RWPE2 (cell line): Measurements from ENCODE around the gene ATP5MC3.

ENCODE experiments used
- ATAC-seq: fragments of 200-7000 bp; cut with Tn5 transposase; 3 replicates; pipeline ENCODE4 v1.9.1; 2021; ENCODE audit warnings: low read depth
- DNase-seq: peaks from one replicate; pipeline ENCODE4 v3.0.0-alpha.2; 2020; ENCODE audit warnings: low spot score
- H3K27ac ChIP-seq: fragments of 450-650 bp; 2 replicates; pipeline ENCODE4 v1.5.1; 2017; ENCODE audit warnings: mild to moderate bottlenecking; ENCODE audit not compliant: poor library complexity, severe bottlenecking
- H3K27me3 ChIP-seq: fragments of 250-450 bp; sonication (Bioruptor Pico); 2 replicates; pipeline ENCODE4 v1.5.1; 2021; ENCODE audit warnings: mild to moderate bottlenecking, moderate library complexity; ENCODE audit not compliant: insufficient read depth, poor library complexity, severe bottlenecking
- H3K36me3 ChIP-seq: fragments of 250-450 bp; sonication (Bioruptor Pico); 2 replicates; pipeline ENCODE4 v1.5.1; 2020; ENCODE audit warnings: low read depth, mild to moderate bottlenecking, moderate library complexity
- H3K4me1 ChIP-seq: fragments of 250-450 bp; sonication (Bioruptor Pico); 2 replicates; pipeline ENCODE4 v1.5.1; 2021; ENCODE audit warnings: mild to moderate bottlenecking, moderate library complexity; ENCODE audit not compliant: insufficient read depth, poor library complexity, severe bottlenecking
- H3K4me3 ChIP-seq: fragments of 250-450 bp; sonication (Bioruptor Pico); 2 replicates; pipeline ENCODE4 v1.5.1; 2021; ENCODE audit warnings: mild to moderate bottlenecking, moderate library complexity; ENCODE audit not compliant: severe bottlenecking
- H3K9me3 ChIP-seq: fragments of 250-450 bp; sonication (Bioruptor Pico); 2 replicates; pipeline ENCODE4 v1.5.1; 2021; ENCODE audit warnings: mild to moderate bottlenecking, moderate library complexity; ENCODE audit not compliant: severe bottlenecking
- TF ChIP-seq, protein P1 (sequence below): fragments of 450-650 bp; IDR thresholded peaks from one replicate; pipeline ENCODE4 v1.5.1; 2017; ENCODE audit warnings: mild to moderate bottlenecking, moderate library complexity; ENCODE audit not compliant: poor library complexity, severe bottlenecking

ATP5MC3 gene

DNA sequence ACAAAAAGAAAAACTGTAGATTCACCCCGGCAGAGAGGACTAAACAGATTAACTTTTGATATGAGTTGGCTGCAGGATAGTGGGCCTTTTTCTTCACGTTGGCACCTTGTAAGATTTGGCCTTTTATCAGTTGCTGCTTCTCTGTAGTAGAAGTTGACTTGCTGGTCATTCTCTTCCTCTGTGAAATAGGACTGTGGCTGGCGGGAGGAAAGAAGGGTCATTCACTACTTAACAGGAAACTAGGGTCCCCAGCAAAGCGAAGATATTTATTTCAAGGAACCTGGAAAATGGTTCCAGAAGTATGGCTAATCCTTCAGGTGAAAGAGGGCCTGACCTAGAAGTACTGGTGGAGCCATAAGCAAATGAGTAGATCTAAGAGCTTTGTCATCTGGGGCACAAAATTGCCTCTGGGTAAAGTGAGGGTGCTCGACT lies 383 bp upstream of the ATP5MC3 start:
- Histone ChIP-seq H3K27me3 (no peaks in the 10 kb centered on the region), H3K4me3 (peak overlapping the region; percentile 62), H3K36me3 (peaks cover 39% of the 10 kb centered on the region), H3K27ac (peak overlapping the region; percentile 64), H3K4me1 (no peaks in the 10 kb centered on the region), H3K9me3 (no peaks in the 10 kb centered on the region)
- ATAC-seq (no peak), DNase-seq (no peak)
- TF ChIP-seq, protein P1, sequence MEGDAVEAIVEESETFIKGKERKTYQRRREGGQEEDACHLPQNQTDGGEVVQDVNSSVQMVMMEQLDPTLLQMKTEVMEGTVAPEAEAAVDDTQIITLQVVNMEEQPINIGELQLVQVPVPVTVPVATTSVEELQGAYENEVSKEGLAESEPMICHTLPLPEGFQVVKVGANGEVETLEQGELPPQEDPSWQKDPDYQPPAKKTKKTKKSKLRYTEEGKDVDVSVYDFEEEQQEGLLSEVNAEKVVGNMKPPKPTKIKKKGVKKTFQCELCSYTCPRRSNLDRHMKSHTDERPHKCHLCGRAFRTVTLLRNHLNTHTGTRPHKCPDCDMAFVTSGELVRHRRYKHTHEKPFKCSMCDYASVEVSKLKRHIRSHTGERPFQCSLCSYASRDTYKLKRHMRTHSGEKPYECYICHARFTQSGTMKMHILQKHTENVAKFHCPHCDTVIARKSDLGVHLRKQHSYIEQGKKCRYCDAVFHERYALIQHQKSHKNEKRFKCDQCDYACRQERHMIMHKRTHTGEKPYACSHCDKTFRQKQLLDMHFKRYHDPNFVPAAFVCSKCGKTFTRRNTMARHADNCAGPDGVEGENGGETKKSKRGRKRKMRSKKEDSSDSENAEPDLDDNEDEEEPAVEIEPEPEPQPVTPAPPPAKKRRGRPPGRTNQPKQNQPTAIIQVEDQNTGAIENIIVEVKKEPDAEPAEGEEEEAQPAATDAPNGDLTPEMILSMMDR, result no peak

DNA sequence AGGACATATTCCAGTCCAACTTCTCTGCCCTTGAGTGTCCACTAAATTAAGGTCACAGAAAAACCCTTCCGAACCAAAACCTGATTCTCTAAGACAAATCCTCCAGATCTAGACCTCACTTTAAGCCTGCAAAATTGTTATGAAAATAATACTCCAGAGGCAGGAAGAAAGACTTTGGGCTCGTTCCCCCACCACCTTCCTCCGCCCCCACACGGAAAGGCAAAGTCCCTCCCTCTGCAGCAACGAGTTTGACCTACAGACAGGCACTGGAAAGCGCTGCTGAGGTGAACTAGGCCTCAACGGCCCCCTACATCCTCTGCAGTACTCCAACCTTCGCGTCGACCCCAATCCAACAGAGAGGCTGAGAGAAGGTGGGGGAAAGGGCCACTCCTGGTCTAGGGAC lies 808 bp downstream of the ATP5MC3 start:
- TF ChIP-seq, protein P1, result no peak
- H3K4me1 ChIP-seq, result no peaks in the 10 kb centered on the region
- H3K4me3 ChIP-seq, result peak overlapping the region; percentile 62
- no peaks in the 10 kb centered on the region for H3K27me3 ChIP-seq
- ATAC-seq (peak; percentile 79), DNase-seq (no peak)
- H3K9me3 ChIP-seq, result no peaks in the 10 kb centered on the region
- peak overlapping the region; percentile 64 for H3K27ac ChIP-seq
- peaks cover 50% of the 10 kb centered on the region for H3K36me3 ChIP-seq

DNA sequence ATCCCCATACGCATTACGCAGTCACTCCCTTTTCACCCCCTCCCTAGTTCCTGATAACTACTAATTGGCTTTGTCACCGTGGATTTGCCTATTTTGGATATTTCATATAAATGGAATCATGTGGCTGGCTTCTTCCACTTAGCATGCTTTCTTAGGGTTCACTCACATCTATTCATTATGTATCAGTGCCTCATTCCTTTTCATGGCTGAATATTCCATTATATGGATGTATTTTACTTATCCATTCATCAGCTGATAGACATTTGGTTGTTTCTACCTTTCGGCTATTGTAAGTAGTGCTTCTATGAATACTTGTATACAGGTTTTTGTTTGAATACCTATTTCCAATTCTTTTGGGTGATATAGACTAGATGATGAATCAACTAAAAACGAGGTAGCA lies 4.9 kb downstream of the ATP5MC3 start:
- Histone ChIP-seq H3K27ac (no peak overlapping the region), H3K4me3 (no peak overlapping the region), H3K36me3 (peaks cover 70% of the 10 kb centered on the region), H3K4me1 (no peaks in the 10 kb centered on the region), H3K27me3 (no peaks in the 10 kb centered on the region), H3K9me3 (no peaks in the 10 kb centered on the region)
- TF ChIP-seq, protein P1, result no peak
- DNase-seq (no peak), ATAC-seq (no peak)

DNA sequence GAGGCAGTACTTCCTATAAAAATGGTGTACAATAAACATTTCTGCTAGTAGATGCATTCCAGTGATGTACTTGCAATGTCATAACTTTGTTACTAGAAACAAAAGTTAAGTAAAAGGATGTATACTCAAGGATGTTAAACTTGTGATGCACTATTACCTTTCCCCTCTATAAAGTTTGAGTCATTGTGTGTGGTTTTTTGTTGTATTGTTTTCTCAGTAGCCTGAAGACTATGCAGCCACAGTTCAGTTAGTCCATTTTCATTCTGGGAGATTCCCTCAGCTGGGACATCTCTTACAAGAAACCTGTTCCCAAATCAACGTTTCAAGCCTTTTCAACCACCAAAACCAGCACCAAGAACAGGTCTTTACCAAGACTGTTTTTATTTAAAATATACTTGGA lies 5.6 kb downstream of the ATP5MC3 start:
- H3K4me1 ChIP-seq, result no peaks in the 10 kb centered on the region
- H3K36me3 ChIP-seq, result peaks cover 70% of the 10 kb centered on the region
- ATAC-seq, result peak; percentile 41; the same call in 1 of the 3 replicates

DNA sequence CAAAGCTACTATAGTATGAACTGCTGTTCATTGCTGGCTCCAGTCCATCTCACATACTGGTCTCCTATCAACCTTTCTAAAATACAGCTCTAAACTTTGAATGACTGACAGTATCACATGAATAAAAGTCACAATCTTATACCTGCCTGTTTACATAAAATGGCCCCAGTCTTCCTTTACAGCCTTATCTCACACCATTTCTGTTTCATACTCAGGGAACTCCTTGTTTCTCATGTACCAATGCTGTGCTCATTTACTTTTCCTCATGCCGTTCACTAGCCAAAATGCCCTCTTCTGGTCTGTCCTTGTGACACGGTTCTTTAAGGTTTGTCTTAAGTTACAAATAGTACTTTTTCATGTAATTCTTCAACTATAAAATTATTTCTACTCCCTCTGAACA lies 6.2 kb downstream of the ATP5MC3 start:
- Histone ChIP-seq H3K27ac (no peak overlapping the region), H3K9me3 (no peaks in the 10 kb centered on the region), H3K36me3 (peaks cover 66% of the 10 kb centered on the region), H3K4me1 (no peaks in the 10 kb centered on the region), H3K27me3 (no peaks in the 10 kb centered on the region), H3K4me3 (no peak overlapping the region)
- ATAC-seq (no peak), DNase-seq (no peak)
- TF ChIP-seq, protein P1, result no peak

More for the DNA sequence above, 5.6 kb downstream of the ATP5MC3 start:
- H3K4me3 ChIP-seq, result no peak overlapping the region
- no peak for DNase-seq
- no peak overlapping the region for H3K27ac ChIP-seq
- no peaks in the 10 kb centered on the region for H3K27me3 ChIP-seq
- TF ChIP-seq, protein P1, result no peak
- H3K9me3 ChIP-seq, result no peaks in the 10 kb centered on the region
